GM12875 (cell line): ENCODE data around the gene EIF2B2.

Source experiments
- H3K4me3 ChIP-seq: one replicate; pipeline ENCODE4 v1.5.1; 2011; ENCODE audit warnings: low read depth, low read length, control low read depth
- TF ChIP-seq, protein P1 (sequence below): IDR thresholded peaks from 2 replicates; pipeline ENCODE4 v1.5.1; 2011; ENCODE audit warnings: low read depth, mild to moderate bottlenecking, control low read depth, inconsistent platforms, low read length, moderate library complexity, borderline replicate concordance; ENCODE audit not compliant: insufficient read depth

The EIF2B2 gene

DNA sequence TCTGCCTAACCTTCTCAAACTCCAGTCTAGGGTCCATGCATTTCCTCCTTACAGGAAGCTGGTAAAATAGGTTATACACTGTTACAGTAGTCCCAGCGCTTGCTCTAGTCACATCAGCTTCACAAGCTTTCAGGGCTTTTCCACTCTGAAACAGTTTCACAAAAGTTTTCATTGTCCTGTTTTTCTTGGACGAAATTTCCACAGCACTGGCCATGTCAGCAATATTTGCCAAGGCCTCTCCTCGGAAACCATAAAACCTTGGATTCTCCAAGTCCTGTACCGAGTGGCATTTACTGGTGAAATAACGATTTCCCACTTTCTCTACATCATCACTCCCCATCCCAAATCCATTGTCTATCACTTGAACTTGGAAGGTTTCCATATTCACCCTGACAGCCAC lies 46.4 kb downstream of the EIF2B2 start:
- no peak overlapping the region for H3K4me3 ChIP-seq
- TF ChIP-seq, protein P1, sequence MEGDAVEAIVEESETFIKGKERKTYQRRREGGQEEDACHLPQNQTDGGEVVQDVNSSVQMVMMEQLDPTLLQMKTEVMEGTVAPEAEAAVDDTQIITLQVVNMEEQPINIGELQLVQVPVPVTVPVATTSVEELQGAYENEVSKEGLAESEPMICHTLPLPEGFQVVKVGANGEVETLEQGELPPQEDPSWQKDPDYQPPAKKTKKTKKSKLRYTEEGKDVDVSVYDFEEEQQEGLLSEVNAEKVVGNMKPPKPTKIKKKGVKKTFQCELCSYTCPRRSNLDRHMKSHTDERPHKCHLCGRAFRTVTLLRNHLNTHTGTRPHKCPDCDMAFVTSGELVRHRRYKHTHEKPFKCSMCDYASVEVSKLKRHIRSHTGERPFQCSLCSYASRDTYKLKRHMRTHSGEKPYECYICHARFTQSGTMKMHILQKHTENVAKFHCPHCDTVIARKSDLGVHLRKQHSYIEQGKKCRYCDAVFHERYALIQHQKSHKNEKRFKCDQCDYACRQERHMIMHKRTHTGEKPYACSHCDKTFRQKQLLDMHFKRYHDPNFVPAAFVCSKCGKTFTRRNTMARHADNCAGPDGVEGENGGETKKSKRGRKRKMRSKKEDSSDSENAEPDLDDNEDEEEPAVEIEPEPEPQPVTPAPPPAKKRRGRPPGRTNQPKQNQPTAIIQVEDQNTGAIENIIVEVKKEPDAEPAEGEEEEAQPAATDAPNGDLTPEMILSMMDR, result no peak

DNA sequence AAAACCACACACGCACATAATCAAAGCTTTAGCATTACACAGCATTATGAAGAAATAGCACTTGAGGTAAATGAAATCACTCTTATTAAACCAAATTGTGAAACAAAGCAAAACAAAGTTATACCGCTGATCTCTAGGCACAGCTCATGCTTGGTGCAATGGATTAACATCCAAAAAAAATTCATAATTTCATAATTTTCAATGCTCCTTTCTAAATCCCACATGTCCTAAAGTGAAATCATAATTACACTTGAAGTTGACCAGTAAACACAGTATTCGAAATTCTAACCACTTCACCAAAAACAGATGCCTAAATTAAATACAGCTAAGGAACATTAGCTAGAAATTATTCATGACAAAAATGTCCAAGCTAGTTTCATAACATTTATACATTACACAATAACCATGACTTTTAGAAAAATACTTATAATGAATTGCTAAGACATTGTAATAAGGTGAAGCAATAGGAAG lies 47.0 kb downstream of the EIF2B2 start:
- H3K4me3 ChIP-seq, result no peak overlapping the region
- TF ChIP-seq, protein P1, result no peak

DNA sequence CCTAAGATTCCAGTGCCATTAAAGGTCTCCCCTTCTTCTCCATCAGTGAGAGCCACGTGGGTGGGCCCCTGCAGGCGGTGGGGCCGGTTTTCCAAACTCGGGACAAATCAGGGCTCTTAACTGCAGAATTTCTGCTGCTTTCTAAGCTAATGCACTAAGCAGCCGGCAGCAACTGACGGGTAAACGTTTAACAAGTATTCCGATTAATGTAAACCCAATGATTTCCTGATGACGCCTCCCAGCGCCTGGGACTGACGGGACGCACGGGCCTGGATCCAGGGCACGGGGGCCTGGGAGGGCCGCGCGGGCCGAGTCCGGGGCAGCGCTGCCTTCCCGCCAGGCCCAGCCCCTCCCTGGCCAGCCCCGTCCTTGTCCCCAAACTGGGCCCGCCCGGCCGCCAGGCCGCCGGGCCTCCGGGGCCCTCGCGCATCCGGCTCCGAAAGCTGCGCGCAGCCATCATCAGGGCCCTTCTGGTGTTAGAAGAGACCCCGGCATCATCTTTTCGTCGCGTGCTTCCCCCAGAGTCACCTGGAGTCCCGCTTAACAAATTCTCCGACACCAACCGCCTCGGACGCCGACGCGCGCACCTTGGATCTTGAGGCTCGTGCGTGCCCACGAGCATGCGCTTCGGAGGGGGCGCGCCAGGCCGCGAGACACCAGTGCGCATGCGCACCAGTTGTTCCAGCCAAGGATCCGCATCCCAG lies 48.3 kb downstream of the EIF2B2 start, which contains the start of gene MLH3:
Gene MLH3 (minus strand): TSS at position 616 of the 704 bp plus-strand sequence. CDS start 1,812 bp downstream, outside the sequence.
- H3K4me3 ChIP-seq, result peak within 1 kb of the TSS; percentile 72
- TF ChIP-seq, protein P1, result no peak

DNA sequence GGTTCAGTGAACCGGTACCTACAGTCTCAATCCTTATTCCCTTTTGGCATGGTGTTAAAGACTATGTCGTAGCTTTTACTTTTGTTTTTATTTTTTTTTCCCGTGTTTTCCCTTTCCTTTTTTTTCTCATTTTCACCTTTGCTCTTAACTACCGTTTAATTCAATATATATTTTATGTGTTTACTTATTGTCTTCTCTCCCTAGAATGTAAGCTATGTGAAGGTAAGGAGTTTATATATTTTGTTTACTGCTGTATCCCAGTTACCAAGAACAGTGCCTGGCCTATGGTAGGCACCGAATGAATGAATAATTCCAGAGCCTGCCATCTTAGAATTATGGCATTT lies 48.8 kb downstream of the EIF2B2 start:
- TF ChIP-seq, protein P1, result no peak
- H3K4me3 ChIP-seq, result peak overlapping the region; percentile 72

DNA sequence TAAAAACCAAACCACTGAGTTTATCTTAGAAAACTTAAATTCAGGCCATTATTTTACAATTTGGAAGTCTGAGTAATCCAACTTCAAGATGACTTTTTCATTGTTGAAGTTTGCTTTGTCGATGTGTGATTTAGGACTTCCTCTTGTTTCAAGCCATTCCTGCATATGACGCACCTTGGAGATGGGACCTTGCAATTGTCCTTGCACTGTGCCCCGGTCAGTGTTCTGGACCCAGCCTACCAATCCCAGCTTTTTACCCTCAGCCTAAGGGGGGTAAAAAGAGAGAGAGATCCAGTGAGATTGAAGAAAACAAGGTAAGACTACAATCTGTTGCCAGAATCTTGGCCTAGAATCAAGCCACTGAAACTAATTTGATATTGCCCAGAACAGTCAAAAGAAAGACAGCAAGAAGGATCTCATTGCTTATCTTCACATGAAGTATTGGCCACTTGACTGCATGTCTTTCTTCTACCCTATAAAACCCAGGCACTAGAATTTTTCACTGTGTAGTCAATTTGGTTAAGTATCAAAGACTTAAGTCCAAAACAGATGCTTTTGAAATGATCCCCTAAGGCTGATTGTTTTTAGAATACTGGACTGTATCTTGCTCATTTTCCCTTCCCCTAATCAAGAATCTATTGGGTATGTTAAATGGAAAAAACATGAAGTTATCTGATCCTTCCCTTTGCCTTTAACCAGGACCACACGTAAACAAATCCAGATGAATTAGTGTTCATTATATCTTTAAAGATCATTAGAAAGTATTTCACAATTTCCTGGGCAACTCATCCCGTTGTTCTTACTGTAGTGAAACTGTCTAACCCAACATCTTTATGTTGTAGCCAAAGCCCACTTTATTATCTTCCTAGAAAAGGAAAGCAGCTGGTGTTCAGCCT lies 50.9 kb downstream of the EIF2B2 start:
- no peak overlapping the region for H3K4me3 ChIP-seq
- TF ChIP-seq, protein P1, result no peak

DNA sequence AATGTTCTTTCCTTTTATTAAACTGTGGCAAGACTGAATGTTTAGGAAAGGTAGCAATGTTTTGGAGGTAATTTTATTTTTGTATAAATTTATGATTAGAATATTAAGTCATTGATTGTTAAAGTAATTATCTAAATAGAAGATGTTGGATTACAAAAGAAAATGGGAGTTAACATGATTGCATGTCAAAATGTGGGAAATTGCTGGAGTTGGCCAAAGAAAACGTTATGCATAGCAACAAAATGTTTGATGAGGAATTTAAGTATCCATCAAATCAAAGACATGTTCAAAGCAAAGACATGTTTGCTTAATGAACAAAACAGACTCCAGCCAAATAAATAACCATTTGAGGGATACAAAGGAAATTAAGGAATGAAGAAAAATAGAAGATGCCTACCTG lies 51.7 kb downstream of the EIF2B2 start:
- TF ChIP-seq, protein P1, result no peak
- H3K4me3 ChIP-seq, result no peak overlapping the region
